Vagina (tissue), 2 donors: ENCODE results near the gene CAMK1G.

Experiments used
- POLR2A ChIP-seq, 2 donors: fragments of 450-650 bp; IDR thresholded peaks; one replicate each; pipeline ENCODE4 v1.6.1; 2017; ENCODE audit warnings: antibody characterized with exemption in 2 of 2, mild to moderate bottlenecking in 2 of 2, moderate library complexity in 2 of 2
- POLR2AphosphoS5 ChIP-seq, 2 donors: sonication (generic); formaldehyde crosslinking; IDR thresholded peaks; one replicate each; pipeline ENCODE4 v1.9.0; 2017; ENCODE audit warnings: antibody characterized with exemption in 2 of 2, mild to moderate bottlenecking in 2 of 2, low read depth in 1 of 2; ENCODE audit not compliant: insufficient read depth in 1 of 2
- TF ChIP-seq, protein P1 (sequence below), 3 experiments: fragments of 450-650 bp in 2 of 3; fragments of 200-600 bp in 1 of 3; sonication (generic) in 1 of 3; IDR thresholded peaks; one replicate each; pipeline ENCODE4 v1.5.1; 2017 to 2019; ENCODE audit warnings: antibody characterized with exemption in 3 of 3, mild to moderate bottlenecking in 2 of 3, moderate library complexity in 2 of 3

DNA sequence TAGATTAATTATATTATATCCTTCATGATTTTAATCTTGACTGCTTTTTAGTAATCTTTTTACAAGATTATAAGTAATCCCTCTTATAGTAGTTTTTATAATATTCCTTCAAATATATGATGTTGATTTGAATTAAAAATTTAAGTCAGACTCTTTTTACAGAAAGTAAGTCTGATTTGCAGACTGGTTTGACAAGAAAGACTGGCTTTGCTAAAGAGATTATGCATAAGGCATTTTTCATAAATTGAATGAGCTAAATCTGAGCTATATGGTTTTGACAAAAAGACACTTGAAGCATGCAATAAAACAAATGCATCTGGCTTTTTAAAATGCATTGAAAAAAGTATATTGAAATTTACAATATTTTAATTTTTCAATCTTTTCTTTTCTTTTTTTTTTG is 26.3 kb upstream of the CAMK1G start:
- TF ChIP-seq, protein P1, sequence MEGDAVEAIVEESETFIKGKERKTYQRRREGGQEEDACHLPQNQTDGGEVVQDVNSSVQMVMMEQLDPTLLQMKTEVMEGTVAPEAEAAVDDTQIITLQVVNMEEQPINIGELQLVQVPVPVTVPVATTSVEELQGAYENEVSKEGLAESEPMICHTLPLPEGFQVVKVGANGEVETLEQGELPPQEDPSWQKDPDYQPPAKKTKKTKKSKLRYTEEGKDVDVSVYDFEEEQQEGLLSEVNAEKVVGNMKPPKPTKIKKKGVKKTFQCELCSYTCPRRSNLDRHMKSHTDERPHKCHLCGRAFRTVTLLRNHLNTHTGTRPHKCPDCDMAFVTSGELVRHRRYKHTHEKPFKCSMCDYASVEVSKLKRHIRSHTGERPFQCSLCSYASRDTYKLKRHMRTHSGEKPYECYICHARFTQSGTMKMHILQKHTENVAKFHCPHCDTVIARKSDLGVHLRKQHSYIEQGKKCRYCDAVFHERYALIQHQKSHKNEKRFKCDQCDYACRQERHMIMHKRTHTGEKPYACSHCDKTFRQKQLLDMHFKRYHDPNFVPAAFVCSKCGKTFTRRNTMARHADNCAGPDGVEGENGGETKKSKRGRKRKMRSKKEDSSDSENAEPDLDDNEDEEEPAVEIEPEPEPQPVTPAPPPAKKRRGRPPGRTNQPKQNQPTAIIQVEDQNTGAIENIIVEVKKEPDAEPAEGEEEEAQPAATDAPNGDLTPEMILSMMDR (IDR thresholded peaks at IDR 0.05): no peak
- no peak for TF ChIP-seq POLR2AphosphoS5 (IDR thresholded peaks at IDR 0.05; ENCODE audit: insufficient read depth in 1 of 2, low read depth in 1 of 2)
- TF ChIP-seq POLR2A (IDR thresholded peaks at IDR 0.05): no peak
